ENCODE measurements around the gene UTP4. TPM values are rescaled to one million over a fixed set of nuclear protein-coding genes. Genes with fewer than 3 reads are reported as not detected.
"Not testable (repeated sequence)": the region's sequence is repeated elsewhere in the genome, so short reads cannot be mapped to it uniquely, and the experiment has no call there.

UTP4 gene
- total and polyA plus RNA-seq, 12 donors = 8.8 to 51.2 (median 24.0) TPM

DNA sequence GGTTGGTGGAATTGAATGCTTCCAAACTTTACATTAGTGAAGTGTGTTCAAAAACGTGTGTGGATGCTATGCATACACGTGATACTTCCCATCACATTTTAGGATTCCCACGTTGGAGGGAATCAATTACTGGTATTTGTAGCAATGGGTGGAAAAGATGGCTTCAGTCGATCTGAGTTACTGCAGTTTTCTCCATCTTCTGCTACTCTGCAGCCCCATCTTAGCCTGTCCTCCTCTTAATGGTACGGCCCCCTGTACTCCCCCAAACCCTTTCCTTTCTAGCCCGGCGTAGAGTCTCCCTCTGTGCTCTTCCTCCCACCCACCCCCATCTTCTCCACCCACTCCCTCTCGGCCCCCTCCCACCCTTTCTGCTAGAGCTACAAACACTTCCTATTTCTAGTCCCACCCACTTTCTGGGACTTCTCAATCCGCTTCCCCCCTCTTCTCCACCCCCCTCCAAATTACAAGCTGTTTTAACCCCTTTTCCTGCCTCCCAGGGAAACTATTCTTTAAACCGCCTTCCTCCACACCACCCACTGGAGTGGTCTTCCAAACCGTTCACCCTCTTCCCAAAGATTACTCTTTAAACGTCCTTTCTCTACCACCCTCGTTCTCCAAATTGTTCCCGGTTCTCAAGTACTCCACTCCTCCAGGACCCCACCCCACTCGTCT is 1.1 kb upstream of the UTP4 start:
- WGBS, 4 donors = 14 to 22% (median 19%) methylated on average over 15 of the region's 15 CpGs
- intact Hi-C loops (cut with DNase I) = no loop called here
- no peaks in the 10 kb centered on the region for H3K9me3 ChIP-seq (replicated peaks in 1 of 3)
- H3K27me3 ChIP-seq = no peaks in the 10 kb centered on the region
- peaks cover 9 to 44% of the 10 kb centered on the region in 2 donors for H3K4me1 ChIP-seq (replicated peaks in 1 of 2)
- TF ChIP-seq, protein P1, sequence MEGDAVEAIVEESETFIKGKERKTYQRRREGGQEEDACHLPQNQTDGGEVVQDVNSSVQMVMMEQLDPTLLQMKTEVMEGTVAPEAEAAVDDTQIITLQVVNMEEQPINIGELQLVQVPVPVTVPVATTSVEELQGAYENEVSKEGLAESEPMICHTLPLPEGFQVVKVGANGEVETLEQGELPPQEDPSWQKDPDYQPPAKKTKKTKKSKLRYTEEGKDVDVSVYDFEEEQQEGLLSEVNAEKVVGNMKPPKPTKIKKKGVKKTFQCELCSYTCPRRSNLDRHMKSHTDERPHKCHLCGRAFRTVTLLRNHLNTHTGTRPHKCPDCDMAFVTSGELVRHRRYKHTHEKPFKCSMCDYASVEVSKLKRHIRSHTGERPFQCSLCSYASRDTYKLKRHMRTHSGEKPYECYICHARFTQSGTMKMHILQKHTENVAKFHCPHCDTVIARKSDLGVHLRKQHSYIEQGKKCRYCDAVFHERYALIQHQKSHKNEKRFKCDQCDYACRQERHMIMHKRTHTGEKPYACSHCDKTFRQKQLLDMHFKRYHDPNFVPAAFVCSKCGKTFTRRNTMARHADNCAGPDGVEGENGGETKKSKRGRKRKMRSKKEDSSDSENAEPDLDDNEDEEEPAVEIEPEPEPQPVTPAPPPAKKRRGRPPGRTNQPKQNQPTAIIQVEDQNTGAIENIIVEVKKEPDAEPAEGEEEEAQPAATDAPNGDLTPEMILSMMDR (IDR thresholded peaks at IDR 0.05) = no peak
- TF ChIP-seq POLR2A (IDR thresholded peaks at IDR 0.05) = no peak
- peak overlapping the region; percentile 2 to 99 (median 80) for H3K27ac ChIP-seq
- peak overlapping the region; percentile 60 to 99 (median 82) for H3K4me3 ChIP-seq
- H3K36me3 ChIP-seq (replicated peaks in 1 of 2) = peaks cover 0 to 5% of the 10 kb centered on the region in 2 donors
- DNase-seq = peak in 1 of 7 donors; percentile 50

DNA sequence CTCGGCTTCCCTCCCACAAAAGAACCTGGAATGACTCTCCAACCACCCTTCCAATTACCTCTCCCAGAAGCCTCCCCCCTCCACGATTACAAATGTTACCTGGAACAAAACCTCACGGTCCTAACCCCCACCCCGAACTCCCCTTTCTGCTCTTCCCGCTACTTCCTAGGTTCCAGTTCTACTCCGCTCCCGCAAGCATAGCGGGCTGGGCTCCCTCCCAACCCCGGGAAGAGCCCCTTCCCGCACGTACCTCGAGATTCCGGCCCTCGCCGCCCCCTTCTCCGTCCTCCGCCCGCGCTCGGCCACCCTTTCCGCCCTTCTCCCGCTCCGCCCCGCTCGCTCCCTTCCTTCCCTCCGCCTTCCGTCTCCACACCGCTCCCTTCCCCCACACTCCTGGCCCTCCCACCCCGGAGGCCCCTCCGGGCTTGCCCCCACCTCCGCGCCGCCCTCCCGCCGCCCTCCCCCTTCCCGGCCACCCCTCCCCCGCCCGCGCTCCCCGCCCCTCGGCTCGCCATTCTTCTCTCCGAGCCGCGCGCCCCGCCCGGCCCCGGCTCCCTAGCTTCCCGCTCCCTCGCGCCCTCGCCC is 518 bp upstream of the UTP4 start:
- DNase-seq = peak; percentile 69 to 87 (median 80)
- Histone ChIP-seq H3K36me3 (replicated peaks in 1 of 2) (peaks cover 0 to 8% of the 10 kb centered on the region in 2 donors), H3K4me3 (peak overlapping the region; percentile 66 to 99 (median 97)), H3K4me1 (replicated peaks in 1 of 2) (peaks cover 9 to 44% of the 10 kb centered on the region in 2 donors), H3K27me3 (no peaks in the 10 kb centered on the region), H3K27ac (peak overlapping the region; percentile 68 to 99 (median 80)), H3K9me3 (replicated peaks in 1 of 3) (no peaks in the 10 kb centered on the region)
- WGBS, 4 donors = 0 to 2% (median 1%) methylated on average over 28 to 51 of the region's 53 CpGs
- TF ChIP-seq, protein P1 (IDR thresholded peaks at IDR 0.05) = no peak
- TF ChIP-seq POLR2A (IDR thresholded peaks at IDR 0.05) = no peak
- intact Hi-C loops (cut with DNase I) = no loop called here

DNA sequence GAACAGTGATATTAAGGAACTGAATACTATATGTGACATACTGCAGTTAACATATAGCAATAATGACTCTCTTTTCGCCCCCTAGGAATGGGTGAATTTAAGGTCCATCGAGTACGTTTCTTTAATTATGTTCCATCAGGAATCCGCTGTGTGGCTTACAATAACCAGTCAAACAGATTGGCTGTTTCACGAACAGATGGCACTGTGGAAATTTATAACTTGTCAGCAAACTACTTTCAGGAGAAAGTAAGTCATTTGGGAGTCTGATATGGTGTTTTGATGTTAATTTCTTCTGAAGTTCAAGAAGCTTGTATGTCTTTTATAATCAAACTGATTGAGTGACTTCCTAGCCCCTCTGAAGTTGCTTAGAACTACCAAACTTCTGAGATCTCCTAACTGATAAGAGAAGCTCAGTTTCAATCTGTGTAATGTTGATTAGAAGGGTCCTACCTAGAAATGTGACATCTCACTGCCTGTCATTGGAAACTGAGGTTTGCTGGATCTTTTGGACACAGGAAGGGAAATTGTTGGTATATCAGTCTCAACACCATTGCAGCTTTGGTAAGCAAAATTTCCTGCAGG is 1.0 kb downstream of the UTP4 start:
- no peak for DNase-seq
- Histone ChIP-seq H3K4me3 (peak overlapping the region in 2 of 4 donors; percentile 99), H3K9me3 (replicated peaks in 1 of 3) (no peaks in the 10 kb centered on the region), H3K4me1 (replicated peaks in 1 of 2) (peaks cover 9 to 34% of the 10 kb centered on the region in 2 donors), H3K36me3 (replicated peaks in 1 of 2) (peaks cover 0 to 20% of the 10 kb centered on the region in 2 donors), H3K27ac (no peak overlapping the region), H3K27me3 (no peaks in the 10 kb centered on the region)
- WGBS, 4 donors = 38 to 49% (median 43%) methylated on average over 5 of the region's 5 CpGs
- no peak for TF ChIP-seq POLR2A (IDR thresholded peaks at IDR 0.05)
- TF ChIP-seq, protein P1 (IDR thresholded peaks at IDR 0.05) = no peak
- intact Hi-C loops (cut with DNase I) = no loop called here

DNA sequence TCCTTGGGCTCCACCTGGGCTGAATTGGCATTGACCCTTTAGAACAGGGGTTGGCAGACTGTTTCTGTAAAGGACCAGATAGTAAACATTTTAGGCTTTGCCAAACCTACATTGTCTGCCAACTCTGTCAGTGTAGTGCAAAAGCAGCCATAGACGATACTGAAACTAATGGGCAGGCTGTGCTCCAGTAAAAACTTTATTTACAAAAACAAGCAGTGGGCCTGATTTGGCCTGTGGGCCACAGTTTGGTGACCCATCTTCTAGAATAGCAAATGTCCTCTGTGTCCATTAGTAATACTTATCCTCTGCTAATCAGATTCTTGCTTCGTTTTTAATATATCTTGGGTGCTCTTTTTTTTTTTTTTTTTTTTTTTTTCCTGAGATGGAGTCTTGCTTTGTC is 6.2 kb downstream of the UTP4 start:
- no peak for TF ChIP-seq POLR2A (IDR thresholded peaks at IDR 0.05)
- TF ChIP-seq, protein P1 (IDR thresholded peaks at IDR 0.05) = no peak
- no peaks in the 10 kb centered on the region for H3K9me3 ChIP-seq (replicated peaks in 1 of 3)
- WGBS, 4 donors = 87 to 96% (median 92%) methylated on average over 2 of the region's 2 CpGs
- DNase-seq = no peak
- peaks cover 0 to 66% of the 10 kb centered on the region in 2 donors for H3K36me3 ChIP-seq (replicated peaks in 1 of 2)
- H3K27ac ChIP-seq = no peak overlapping the region
- peaks cover 1 to 6% of the 10 kb centered on the region in 2 donors for H3K4me1 ChIP-seq (replicated peaks in 1 of 2)
- no peak overlapping the region for H3K4me3 ChIP-seq
- no peaks in the 10 kb centered on the region for H3K27me3 ChIP-seq
- intact Hi-C loops (cut with DNase I) = no loop called here

DNA sequence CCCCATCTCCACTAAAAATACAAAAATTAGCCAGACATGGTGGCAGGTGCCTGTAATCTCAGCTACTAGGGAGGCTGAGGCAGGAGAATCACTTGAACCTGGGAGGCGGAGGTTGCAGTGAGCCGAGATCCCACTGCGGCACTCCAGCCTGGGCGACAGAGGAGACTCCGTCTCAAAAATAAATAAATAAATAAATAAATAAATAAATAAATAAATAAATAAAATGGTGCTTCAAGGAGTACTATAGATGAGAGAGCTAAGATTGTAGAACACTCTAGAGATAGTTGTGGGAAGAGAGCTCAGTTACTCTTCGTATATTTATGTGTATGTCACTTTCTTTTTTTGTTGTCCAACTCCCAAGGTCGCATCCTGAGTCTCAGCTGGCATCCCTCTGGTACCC is 7.0 kb downstream of the UTP4 start:
- H3K4me3 ChIP-seq; H3K27me3 ChIP-seq; DNase-seq; H3K4me1 ChIP-seq (replicated peaks in 1 of 2); H3K27ac ChIP-seq; H3K9me3 ChIP-seq (replicated peaks in 1 of 3); intact Hi-C loops (cut with DNase I): not testable (repeated sequence)
- 94 to 99% (median 96%) methylated on average over 7 of the region's 7 CpGs for WGBS, 4 donors
- peaks cover 0 to 73% of the 10 kb centered on the region in 2 donors for H3K36me3 ChIP-seq (replicated peaks in 1 of 2)

Measured in adrenal gland (tissue), 12 donors.